H9 (cell line): ENCODE results near the gene SLK. TPM values are rescaled to one million over a fixed set of nuclear protein-coding genes. Genes with fewer than 3 reads are reported as not detected.

Experiments
- DNase-seq: peaks from one replicate; pipeline ENCODE4 v3.0.0-alpha.2; 2017
- H2AFZ ChIP-seq: one replicate; pipeline ENCODE4 v1.6.1; 2013; ENCODE audit warnings: mild to moderate bottlenecking, low read length, control low read depth, moderate library complexity
- H2AK5ac ChIP-seq: 2 replicates; pipeline ENCODE4 v1.6.1; 2013; ENCODE audit warnings: low read length, control low read depth, mixed read lengths; ENCODE audit not compliant: insufficient read length
- H2BK120ac ChIP-seq: one replicate; pipeline ENCODE4 v1.6.1; 2013; ENCODE audit warnings: low read depth, mild to moderate bottlenecking, low read length, control low read depth, inconsistent platforms; ENCODE audit not compliant: poor library complexity, severe bottlenecking
- H2BK12ac ChIP-seq: 2 replicates; pipeline ENCODE4 v1.6.1; 2013; ENCODE audit warnings: low read length, control low read depth, mixed read lengths, low read depth; ENCODE audit not compliant: insufficient read length
- H2BK15ac ChIP-seq: 2 replicates; pipeline ENCODE4 v1.6.1; 2013; ENCODE audit warnings: low read depth, low read length, control low read depth
- H2BK20ac ChIP-seq: one replicate; pipeline ENCODE4 v1.6.1; 2013; ENCODE audit warnings: low read depth, mild to moderate bottlenecking, low read length, control low read depth, inconsistent platforms; ENCODE audit not compliant: poor library complexity, severe bottlenecking
- H2BK5ac ChIP-seq: 2 replicates; pipeline ENCODE4 v1.6.1; 2013; ENCODE audit warnings: low read length, control low read depth, mixed read lengths; ENCODE audit not compliant: insufficient read length
- H3K14ac ChIP-seq: 2 replicates; pipeline ENCODE4 v1.6.1; 2013; ENCODE audit warnings: low read length, control low read depth; ENCODE audit not compliant: insufficient read depth
- H3K18ac ChIP-seq: 2 replicates; pipeline ENCODE4 v1.6.1; 2013; ENCODE audit warnings: low read depth, mild to moderate bottlenecking, mixed read lengths, low read length, control low read depth; ENCODE audit not compliant: insufficient read length
- H3K23ac ChIP-seq: 2 replicates; pipeline ENCODE4 v1.6.1; 2013; ENCODE audit warnings: low read length, control low read depth, mixed read lengths, low read depth; ENCODE audit not compliant: insufficient read length
- H3K23me2 ChIP-seq: 2 replicates; pipeline ENCODE4 v1.6.1; 2013; ENCODE audit warnings: low read depth, mild to moderate bottlenecking, mixed read lengths, low read length, control low read depth; ENCODE audit not compliant: insufficient read length, poor library complexity, severe bottlenecking
- H3K27ac ChIP-seq: 2 replicates; pipeline ENCODE4 v1.5.1; 2013; ENCODE audit warnings: low read length, control low read depth, mixed read lengths, low read depth; ENCODE audit not compliant: insufficient read length
- H3K27me3 ChIP-seq: 2 replicates; pipeline ENCODE4 v1.6.1; 2013; ENCODE audit warnings: low read length, control low read depth, inconsistent platforms; ENCODE audit not compliant: insufficient read depth
- H3K4ac ChIP-seq: 2 replicates; pipeline ENCODE4 v1.6.1; 2013; ENCODE audit warnings: low read depth, mild to moderate bottlenecking, control low read depth, inconsistent platforms, low read length, moderate library complexity
- H3K4me1 ChIP-seq: 2 replicates; pipeline ENCODE4 v1.6.1; 2013; ENCODE audit warnings: low read length, control low read depth, inconsistent platforms; ENCODE audit not compliant: insufficient read depth
- H3K4me2 ChIP-seq: 2 replicates; pipeline ENCODE4 v1.6.1; 2013; ENCODE audit warnings: low read length, control low read depth, mixed read lengths; ENCODE audit not compliant: insufficient read length, insufficient read depth
- H3K56ac ChIP-seq: 2 replicates; pipeline ENCODE4 v1.6.1; 2013; ENCODE audit warnings: low read depth, mild to moderate bottlenecking, mixed read lengths, low read length, control low read depth; ENCODE audit not compliant: insufficient read length
- H3K79me1 ChIP-seq: 2 replicates; pipeline ENCODE4 v1.6.1; 2013; ENCODE audit warnings: low read depth, mild to moderate bottlenecking, moderate library complexity, low read length, control low read depth, inconsistent platforms; ENCODE audit not compliant: insufficient read depth, poor library complexity, severe bottlenecking
- H3K79me2 ChIP-seq: 2 replicates; pipeline ENCODE4 v1.6.1; 2013; ENCODE audit warnings: low read length, control low read depth, inconsistent platforms; ENCODE audit not compliant: insufficient read depth
- H3K9ac ChIP-seq: 2 replicates; pipeline ENCODE4 v1.6.1; 2013; ENCODE audit warnings: low read length, control low read depth, mixed read lengths; ENCODE audit not compliant: insufficient read length; ENCODE audit errors: extremely low read depth
- H3K9me3 ChIP-seq: one replicate; pipeline ENCODE4 v1.6.1; 2013; ENCODE audit warnings: low read depth, low read length, inconsistent platforms; ENCODE audit not compliant: control insufficient read depth
- H3T11ph ChIP-seq: one replicate; pipeline ENCODE4 v1.6.1; 2013; ENCODE audit warnings: mild to moderate bottlenecking, low read length, control low read depth, inconsistent platforms
- H4K20me1 ChIP-seq: one replicate; pipeline ENCODE4 v1.6.1; 2013; ENCODE audit not compliant: control insufficient read depth, insufficient read length, insufficient read depth
- H4K5ac ChIP-seq: 2 replicates; pipeline ENCODE4 v1.6.1; 2013; ENCODE audit warnings: low read depth, mild to moderate bottlenecking, mixed read lengths, low read length, control low read depth; ENCODE audit not compliant: insufficient read length
- H4K8ac ChIP-seq: replicated peaks from 2 replicates; pipeline ENCODE4 v1.6.1; 2013; ENCODE audit warnings: low read length, control low read depth, mixed read lengths, low read depth; ENCODE audit not compliant: insufficient read length
- H4K91ac ChIP-seq: 2 replicates; pipeline ENCODE4 v1.6.1; 2013; ENCODE audit warnings: low read depth, mild to moderate bottlenecking, moderate library complexity, mixed read lengths, low read length, control low read depth; ENCODE audit not compliant: insufficient read length
- H3K27ac Mint-ChIP-seq, 3 experiments: 2 replicates in 2 of 3; 3 replicates in 1 of 3; pipeline ENCODE4 v1.8.0; 2020 to 2021; ENCODE audit warnings: mixed read lengths in 3 of 3, mild to moderate bottlenecking in 1 of 3, moderate library complexity in 1 of 3
- H3K27me3 Mint-ChIP-seq: 2 replicates; pipeline ENCODE4 v1.8.0; 2021; ENCODE audit warnings: low read depth, mild to moderate bottlenecking, moderate library complexity, mixed read lengths
- H3K36me3 Mint-ChIP-seq, 3 experiments: 2 replicates in 2 of 3; 3 replicates in 1 of 3; pipeline ENCODE4 v1.8.0; 2020 to 2021; ENCODE audit warnings: low read depth in 3 of 3, mixed read lengths in 3 of 3; ENCODE audit not compliant: insufficient read depth in 1 of 3
- H3K4me1 Mint-ChIP-seq, 2 experiments: 2 replicates each; pipeline ENCODE4 v1.8.0; 2020; ENCODE audit warnings: mixed read lengths in 2 of 2
- H3K4me3 Mint-ChIP-seq, 2 experiments: 2 replicates in 1 of 2; 3 replicates in 1 of 2; pipeline ENCODE4 v1.8.0; 2020 to 2021; ENCODE audit warnings: mild to moderate bottlenecking in 2 of 2, mixed read lengths in 2 of 2, moderate library complexity in 1 of 2
- H3K9me3 Mint-ChIP-seq, 2 experiments: 2 replicates in 1 of 2; 3 replicates in 1 of 2; pipeline ENCODE4 v1.8.0; 2020; ENCODE audit warnings: mild to moderate bottlenecking in 2 of 2, mixed read lengths in 2 of 2, moderate library complexity in 1 of 2
- WGBS: extraction: QIAGEN DNeasy Blood & Tissue Kit; methylation state at CpG from one replicate; pipeline ENCODE4 v1.1.7; 2013; ENCODE audit warnings: missing lambda C conversion rate, low lambda C conversion rate, mixed read lengths; ENCODE audit not compliant: insufficient read length; ENCODE audit errors: extremely low coverage; 5-methylcytosine and 5-hydroxymethylcytosine counted together
- total RNA-seq: library from RNA; stranded (reverse); gene quantifications from 2 replicates; pipeline ENCODE4 v1.2.1, GENCODE V29; 2021
- TF ChIP-seq, protein P1 (sequence below): fragments of 200-600 bp; sonication (generic); conservative IDR thresholded peaks from 3 replicates; pipeline ENCODE4 v1.8.0; 2021; ENCODE audit warnings: antibody characterized with exemption, mild to moderate bottlenecking

Gene SLK
- total RNA-seq, 1 experiment from 2014 or later, result 21.0 TPM

DNA sequence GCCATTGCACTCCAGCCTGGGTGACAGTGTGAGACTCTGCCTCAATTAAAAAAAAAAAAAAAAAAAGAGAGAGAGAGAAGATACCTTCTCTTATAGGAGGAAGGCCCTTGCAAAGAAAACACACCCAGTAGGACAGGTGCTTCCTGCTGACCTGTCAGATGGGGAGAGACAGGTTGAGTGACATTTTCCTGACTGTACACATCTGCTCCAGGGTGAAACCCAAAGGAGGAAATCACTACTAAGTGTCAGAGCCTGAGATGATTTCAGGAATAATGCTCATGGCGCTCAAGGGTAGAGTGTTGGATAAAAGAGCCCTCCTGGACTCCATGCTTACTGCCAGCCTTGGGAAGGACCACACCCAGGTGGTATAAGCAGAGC lies 47.3 kb upstream of the SLK start:
- Histone ChIP-seq H2BK12ac (no peak overlapping the region), H3K4me1 (peaks cover 3% of the 10 kb centered on the region; the same call in 1 of the 2 replicates), H2BK5ac (no peak overlapping the region), H3K4ac (no peak overlapping the region), H2BK15ac (no peak overlapping the region), H4K8ac (no peak overlapping the region), H2BK120ac (no peak overlapping the region), H4K20me1 (no peaks in the 10 kb centered on the region), H3K4me2 (no peak overlapping the region), H3K9ac (no peak overlapping the region), H3K27ac (no peak overlapping the region), H3K18ac (no peak overlapping the region), H2AK5ac (no peak overlapping the region), H3K27me3 (no peaks in the 10 kb centered on the region), H3K9me3 (peaks cover 8% of the 10 kb centered on the region), H3K79me1 (no peaks in the 10 kb centered on the region), H4K5ac (no peak overlapping the region), H2AFZ (no peak overlapping the region), H3K23me2 (peaks cover 10% of the 10 kb centered on the region), H3K14ac (no peak overlapping the region), H2BK20ac (no peak overlapping the region), H4K91ac (no peak overlapping the region), H3K23ac (no peak overlapping the region), H3T11ph (no peak overlapping the region), H3K56ac (no peak overlapping the region), H3K79me2 (no peaks in the 10 kb centered on the region)
- WGBS, result no CpG with 5 or more reads among the region's 1 CpG
- H3K27me3 Mint-ChIP-seq, result no peaks in the 10 kb centered on the region
- H3K27ac Mint-ChIP-seq, result no peak overlapping the region
- peaks cover 8 to 9% of the 10 kb centered on the region in 2 experiments for H3K9me3 Mint-ChIP-seq
- H3K4me1 Mint-ChIP-seq, result peaks cover 18 to 25% of the 10 kb centered on the region in 2 experiments
- H3K4me3 Mint-ChIP-seq, result no peak overlapping the region
- TF ChIP-seq, protein P1, sequence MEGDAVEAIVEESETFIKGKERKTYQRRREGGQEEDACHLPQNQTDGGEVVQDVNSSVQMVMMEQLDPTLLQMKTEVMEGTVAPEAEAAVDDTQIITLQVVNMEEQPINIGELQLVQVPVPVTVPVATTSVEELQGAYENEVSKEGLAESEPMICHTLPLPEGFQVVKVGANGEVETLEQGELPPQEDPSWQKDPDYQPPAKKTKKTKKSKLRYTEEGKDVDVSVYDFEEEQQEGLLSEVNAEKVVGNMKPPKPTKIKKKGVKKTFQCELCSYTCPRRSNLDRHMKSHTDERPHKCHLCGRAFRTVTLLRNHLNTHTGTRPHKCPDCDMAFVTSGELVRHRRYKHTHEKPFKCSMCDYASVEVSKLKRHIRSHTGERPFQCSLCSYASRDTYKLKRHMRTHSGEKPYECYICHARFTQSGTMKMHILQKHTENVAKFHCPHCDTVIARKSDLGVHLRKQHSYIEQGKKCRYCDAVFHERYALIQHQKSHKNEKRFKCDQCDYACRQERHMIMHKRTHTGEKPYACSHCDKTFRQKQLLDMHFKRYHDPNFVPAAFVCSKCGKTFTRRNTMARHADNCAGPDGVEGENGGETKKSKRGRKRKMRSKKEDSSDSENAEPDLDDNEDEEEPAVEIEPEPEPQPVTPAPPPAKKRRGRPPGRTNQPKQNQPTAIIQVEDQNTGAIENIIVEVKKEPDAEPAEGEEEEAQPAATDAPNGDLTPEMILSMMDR, result no peak
- peaks cover 16 to 19% (median 18%) of the 10 kb centered on the region in 3 experiments for H3K36me3 Mint-ChIP-seq
- no peak for DNase-seq
